ENCODE data around the gene TMEM181. TPM values are rescaled to one million over a fixed set of nuclear protein-coding genes. Genes with fewer than 3 reads are reported as not detected.

TMEM181 gene
- total and polyA plus RNA-seq, 2 of the 13 experiments (the other 11 are each of a cell fraction or from before 2014, with no cell fraction given) = 59.1 to 108 TPM

- intact Hi-C loops (cut with micrococcal nuclease; ENCODE audit: unreplicated experiment) = loop anchor here (10.0 kb wide), 1 partner anchor 1119 kb away; the partner anchor contains the start of gene ACAT2
- DNase-seq (ENCODE audit: low spot score) = no peak
Measured at GRCh38 chr6:158646023-158646910, 86.4 kb downstream of the TMEM181 start.

More at GRCh38 chr6:158646023-158646910, 86.4 kb downstream of the TMEM181 start:
- Histone ChIP-seq H3K9me3 (ENCODE audit: low read length) (no peaks in the 10 kb centered on the region), H3K36me3 (replicated peaks in 1 of 2; ENCODE audit: control insufficient read depth in 1 of 2, insufficient read depth in 2 of 2, low read length in 2 of 2) (no peaks in the 10 kb centered on the region), H4K20me1 (ENCODE audit: insufficient read depth, low read length) (no peaks in the 10 kb centered on the region), H3K27ac (ENCODE audit: extremely low read length, insufficient read depth, low read length) (no peak overlapping the region), H3K79me2 (ENCODE audit: insufficient read depth, low read length) (peaks cover 20% of the 10 kb centered on the region), H3K27me3 (ENCODE audit: control insufficient read depth in 1 of 2, insufficient read depth in 2 of 2, low read length in 2 of 2) (peaks cover 2 to 24% of the 10 kb centered on the region in 2 experiments; a peak in 3 of 5 replicates), H3K9ac (ENCODE audit: insufficient read depth, low read depth, low read length) (no peak overlapping the region), H3K4me2 (ENCODE audit: low read depth, low read length) (peak overlapping the region; percentile 91; the same call in 1 of the 2 replicates), H3K4me1 (ENCODE audit: insufficient read depth, low read length) (peaks cover 33% of the 10 kb centered on the region), H2AFZ (ENCODE audit: low read length) (no peak overlapping the region), H3K4me3 (replicated peaks in 1 of 3; ENCODE audit: insufficient read depth in 1 of 3, low read depth in 2 of 3, low read length in 3 of 3) (no peak overlapping the region)
- no peak for ATAC-seq
- no TSS peak for BruUV-seq (replicated peaks)
- FAIRE-seq = no peak
- ChIA-PET CTCF (ENCODE audit: low intra/inter-chr PET ratio, low total read pairs) (no interaction called here), POLR2A (no interaction called here)
- TF ChIP-seq ATF3 (CRISPR knock-in tag; IDR thresholded peaks at IDR 0.05) (no peak), FOXC1 (CRISPR knock-in tag; IDR thresholded peaks at IDR 0.05; ENCODE audit: borderline replicate concordance) (0 out of 2 replicates have a peak, but pooled peaks have one; percentile 43), ARNTL (CRISPR knock-in tag; IDR thresholded peaks at IDR 0.05) (no peak), ZNF121 (CRISPR knock-in tag; IDR thresholded peaks at IDR 0.05) (peak; percentile 53; the same call in 1 of the 2 replicates), ZBTB25 (CRISPR knock-in tag; IDR thresholded peaks at IDR 0.05) (no peak), GLI4 (CRISPR knock-in tag; IDR thresholded peaks at IDR 0.05; ENCODE audit: borderline replicate concordance) (no peak), FOXO4 (CRISPR knock-in tag; conservative IDR thresholded peaks at IDR 0.05) (0 out of 2 replicates have a peak, but pooled peaks have one; percentile 80), HDAC1 (CRISPR knock-in tag; IDR thresholded peaks at IDR 0.05) (no peak)
- WGBS (ENCODE audit: low lambda C conversion rate) = 42% methylated on average over 10 of the region's 10 CpGs
- in situ Hi-C loops (cut with HindIII; ENCODE audit: extremely low pct_ligation_motif_present, low pct_unique_long_range_greater_than_20kb) = no loop called here

Measured in HepG2 (cell line).